Activated naive CD4-positive, alpha-beta T cell (primary cell): ENCODE results near the gene ZNF12.
"Not testable (repeated sequence)": the region's sequence is repeated elsewhere in the genome, so short reads cannot be mapped to it uniquely, and the experiment has no call there.

Experiments used
- DNase-seq, 4 experiments: peaks; one replicate each; lab custom pipeline; 2025; lab: John Stamatoyannopoulos, UW

ZNF12 gene

GRCh38 chr7:6706666-6707407, at the start of gene ZNF12:
TSS of gene ZNF12 (minus strand) at chr7:6706947. CDS start at chr7:6705173, 1,774 bp downstream.
- DNase-seq: peak; percentile 84 to 92 (median 88)

- DNase-seq: not testable (repeated sequence)
These were observed 47.2 kb upstream of the ZNF12 start, which contains the start of gene RSPH10B2 for GRCh38 chr7:6753964-6754363. TSS of gene RSPH10B2 (plus strand) at chr7:6754103. CDS start at chr7:6757678, 3,575 bp downstream.

- not testable (repeated sequence) for DNase-seq
These were observed 43.4 kb upstream of the ZNF12 start for GRCh38 chr7:6750173-6750572.

GRCh38 chr7:6749335-6749734, 42.6 kb upstream of the ZNF12 start:
- DNase-seq: not testable (repeated sequence)

GRCh38 chr7:6744410-6745100, 37.8 kb upstream of the ZNF12 start:
- DNase-seq: not testable (repeated sequence)

GRCh38 chr7:6738415-6738814, 31.7 kb upstream of the ZNF12 start:
- not testable (repeated sequence) for DNase-seq

- no peak for DNase-seq
These were observed 23.5 kb upstream of the ZNF12 start for GRCh38 chr7:6730343-6730633.

- DNase-seq: peak; percentile 42 to 70 (median 56)
These were observed 23.0 kb upstream of the ZNF12 start for GRCh38 chr7:6729492-6730342.

- DNase-seq: not testable (repeated sequence)
These were observed 22.2 kb upstream of the ZNF12 start for GRCh38 chr7:6728893-6729491.

- no peak for DNase-seq
These were observed 20.9 kb upstream of the ZNF12 start for GRCh38 chr7:6727663-6728062.

GRCh38 chr7:6726341-6726740, 19.6 kb upstream of the ZNF12 start:
- not testable (repeated sequence) for DNase-seq

GRCh38 chr7:6725003-6725402, 18.3 kb upstream of the ZNF12 start:
- DNase-seq: no peak

GRCh38 chr7:6724351-6724750, 17.6 kb upstream of the ZNF12 start:
- DNase-seq: not testable (repeated sequence)

GRCh38 chr7:6718124-6718523, 11.4 kb upstream of the ZNF12 start:
- DNase-seq: no peak

GRCh38 chr7:6715898-6716297, 9.2 kb upstream of the ZNF12 start:
- DNase-seq: not testable (repeated sequence)

GRCh38 chr7:6714360-6714759, 7.6 kb upstream of the ZNF12 start:
- no peak for DNase-seq

GRCh38 chr7:6709808-6710207, 3.1 kb upstream of the ZNF12 start:
- no peak for DNase-seq

- DNase-seq: no peak
These were observed 1.6 kb upstream of the ZNF12 start for GRCh38 chr7:6708304-6708703.

GRCh38 chr7:6705959-6706665, 635 bp downstream of the ZNF12 start:
- peak in 1 of 4 experiments; percentile 13 for DNase-seq

- DNase-seq: no peak
These were observed 4.9 kb downstream of the ZNF12 start for GRCh38 chr7:6701860-6702259.

- DNase-seq: no peak
These were observed 6.0 kb downstream of the ZNF12 start for GRCh38 chr7:6700793-6701192.
